ENCODE data around the gene HOXC4. TPM values are rescaled to one million over a fixed set of nuclear protein-coding genes. Genes with fewer than 3 reads are reported as not detected.
A peak's percentile ranks its signal among the peaks of the same experiment; 100 is the strongest.

The HOXC4 gene
- total and polyA plus RNA-seq, 10 of the 15 experiments (the other 5 are each of a cell fraction or from before 2014, with no cell fraction given) = 1.0 to 11.4 (median 4.2) TPM

DNA sequence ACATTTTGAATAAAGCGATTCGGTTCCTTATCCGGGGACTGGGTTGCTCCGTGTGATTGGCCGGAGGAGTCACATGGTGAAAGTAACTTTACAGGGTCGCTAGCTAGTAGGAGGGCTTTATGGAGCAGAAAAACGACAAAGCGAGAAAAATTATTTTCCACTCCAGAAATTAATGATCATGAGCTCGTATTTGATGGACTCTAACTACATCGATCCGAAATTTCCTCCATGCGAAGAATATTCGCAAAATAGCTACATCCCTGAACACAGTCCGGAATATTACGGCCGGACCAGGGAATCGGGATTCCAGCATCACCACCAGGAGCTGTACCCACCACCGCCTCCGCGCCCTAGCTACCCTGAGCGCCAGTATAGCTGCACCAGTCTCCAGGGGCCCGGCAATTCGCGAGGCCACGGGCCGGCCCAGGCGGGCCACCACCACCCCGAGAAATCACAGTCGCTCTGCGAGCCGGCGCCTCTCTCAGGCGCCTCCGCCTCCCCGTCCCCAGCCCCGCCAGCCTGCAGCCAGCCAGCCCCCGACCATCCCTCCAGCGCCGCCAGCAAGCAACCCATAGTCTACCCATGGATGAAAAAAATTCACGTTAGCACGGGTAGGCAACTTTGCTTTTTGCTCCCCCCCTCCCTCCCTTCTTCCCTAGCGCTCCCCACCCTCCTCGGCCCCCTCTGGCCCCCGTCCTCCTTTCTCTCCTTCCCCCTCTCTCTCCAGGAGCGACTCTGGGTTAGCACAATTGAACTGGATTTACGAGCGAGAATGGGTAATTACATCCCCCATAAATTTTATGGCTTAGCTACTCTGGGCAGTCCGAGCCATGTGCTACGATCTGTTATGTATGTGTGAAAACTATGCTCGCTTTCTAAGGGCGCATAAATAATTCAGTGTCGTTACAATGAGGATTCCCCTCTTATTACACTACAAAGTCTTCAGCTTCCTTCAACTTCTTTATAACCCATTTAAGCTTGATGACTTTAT lies at the start of gene HOXC4 (continued):
- TF ChIP-seq, protein P1, sequence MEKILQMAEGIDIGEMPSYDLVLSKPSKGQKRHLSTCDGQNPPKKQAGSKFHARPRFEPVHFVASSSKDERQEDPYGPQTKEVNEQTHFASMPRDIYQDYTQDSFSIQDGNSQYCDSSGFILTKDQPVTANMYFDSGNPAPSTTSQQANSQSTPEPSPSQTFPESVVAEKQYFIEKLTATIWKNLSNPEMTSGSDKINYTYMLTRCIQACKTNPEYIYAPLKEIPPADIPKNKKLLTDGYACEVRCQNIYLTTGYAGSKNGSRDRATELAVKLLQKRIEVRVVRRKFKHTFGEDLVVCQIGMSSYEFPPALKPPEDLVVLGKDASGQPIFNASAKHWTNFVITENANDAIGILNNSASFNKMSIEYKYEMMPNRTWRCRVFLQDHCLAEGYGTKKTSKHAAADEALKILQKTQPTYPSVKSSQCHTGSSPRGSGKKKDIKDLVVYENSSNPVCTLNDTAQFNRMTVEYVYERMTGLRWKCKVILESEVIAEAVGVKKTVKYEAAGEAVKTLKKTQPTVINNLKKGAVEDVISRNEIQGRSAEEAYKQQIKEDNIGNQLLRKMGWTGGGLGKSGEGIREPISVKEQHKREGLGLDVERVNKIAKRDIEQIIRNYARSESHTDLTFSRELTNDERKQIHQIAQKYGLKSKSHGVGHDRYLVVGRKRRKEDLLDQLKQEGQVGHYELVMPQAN (conservative IDR thresholded peaks at IDR 0.05) = no peak; the same call in 1 of the 2 replicates
- TF ChIP-seq, protein P2, sequence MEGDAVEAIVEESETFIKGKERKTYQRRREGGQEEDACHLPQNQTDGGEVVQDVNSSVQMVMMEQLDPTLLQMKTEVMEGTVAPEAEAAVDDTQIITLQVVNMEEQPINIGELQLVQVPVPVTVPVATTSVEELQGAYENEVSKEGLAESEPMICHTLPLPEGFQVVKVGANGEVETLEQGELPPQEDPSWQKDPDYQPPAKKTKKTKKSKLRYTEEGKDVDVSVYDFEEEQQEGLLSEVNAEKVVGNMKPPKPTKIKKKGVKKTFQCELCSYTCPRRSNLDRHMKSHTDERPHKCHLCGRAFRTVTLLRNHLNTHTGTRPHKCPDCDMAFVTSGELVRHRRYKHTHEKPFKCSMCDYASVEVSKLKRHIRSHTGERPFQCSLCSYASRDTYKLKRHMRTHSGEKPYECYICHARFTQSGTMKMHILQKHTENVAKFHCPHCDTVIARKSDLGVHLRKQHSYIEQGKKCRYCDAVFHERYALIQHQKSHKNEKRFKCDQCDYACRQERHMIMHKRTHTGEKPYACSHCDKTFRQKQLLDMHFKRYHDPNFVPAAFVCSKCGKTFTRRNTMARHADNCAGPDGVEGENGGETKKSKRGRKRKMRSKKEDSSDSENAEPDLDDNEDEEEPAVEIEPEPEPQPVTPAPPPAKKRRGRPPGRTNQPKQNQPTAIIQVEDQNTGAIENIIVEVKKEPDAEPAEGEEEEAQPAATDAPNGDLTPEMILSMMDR (IDR thresholded peaks at IDR 0.05 in 2 of 3, conservative IDR thresholded peaks at IDR 0.05 in 1 of 3; ENCODE audit: control insufficient read depth in 2 of 3, extremely low read depth in 1 of 3, insufficient read depth in 1 of 3, low read depth in 3 of 3, low read length in 3 of 3) = no peak
- TF ChIP-seq MLLT1 (IDR thresholded peaks at IDR 0.05) (0 out of 2 replicates have a peak, but pooled peaks have one; percentile 7), WRNIP1 (IDR thresholded peaks at IDR 0.05; ENCODE audit: borderline replicate concordance, low read depth, low read length) (no peak), FOS (IDR thresholded peaks at IDR 0.05; ENCODE audit: borderline replicate concordance, extremely low read depth, insufficient read length) (no peak), BACH1 (IDR thresholded peaks at IDR 0.05; ENCODE audit: borderline replicate concordance) (0 out of 2 replicates have a peak, but pooled peaks have one; percentile 36), ZNF384 (IDR thresholded peaks at IDR 0.05; ENCODE audit: borderline replicate concordance, low read depth, low read length) (0 out of 2 replicates have a peak, but pooled peaks have one; percentile 15), USF2 (IDR thresholded peaks at IDR 0.05; ENCODE audit: borderline replicate concordance, low read depth, low read length) (peak; percentile 67), KDM1A (IDR thresholded peaks at IDR 0.05; ENCODE audit: borderline replicate concordance) (no peak), CHD2 (IDR thresholded peaks at IDR 0.05; ENCODE audit: borderline replicate concordance, low read depth, low read length) (no peak), SMARCA5 (IDR thresholded peaks at IDR 0.05) (0 out of 2 replicates have a peak, but pooled peaks have one; percentile 8), NFYA (IDR thresholded peaks at IDR 0.05; ENCODE audit: borderline replicate concordance, low read depth, low read length) (no peak), RUNX3 (IDR thresholded peaks at IDR 0.05; ENCODE audit: low read length) (no peak), SREBF2 (IDR thresholded peaks at IDR 0.05; ENCODE audit: low read length) (no peak)
- TF ChIP-seq, protein P3, sequence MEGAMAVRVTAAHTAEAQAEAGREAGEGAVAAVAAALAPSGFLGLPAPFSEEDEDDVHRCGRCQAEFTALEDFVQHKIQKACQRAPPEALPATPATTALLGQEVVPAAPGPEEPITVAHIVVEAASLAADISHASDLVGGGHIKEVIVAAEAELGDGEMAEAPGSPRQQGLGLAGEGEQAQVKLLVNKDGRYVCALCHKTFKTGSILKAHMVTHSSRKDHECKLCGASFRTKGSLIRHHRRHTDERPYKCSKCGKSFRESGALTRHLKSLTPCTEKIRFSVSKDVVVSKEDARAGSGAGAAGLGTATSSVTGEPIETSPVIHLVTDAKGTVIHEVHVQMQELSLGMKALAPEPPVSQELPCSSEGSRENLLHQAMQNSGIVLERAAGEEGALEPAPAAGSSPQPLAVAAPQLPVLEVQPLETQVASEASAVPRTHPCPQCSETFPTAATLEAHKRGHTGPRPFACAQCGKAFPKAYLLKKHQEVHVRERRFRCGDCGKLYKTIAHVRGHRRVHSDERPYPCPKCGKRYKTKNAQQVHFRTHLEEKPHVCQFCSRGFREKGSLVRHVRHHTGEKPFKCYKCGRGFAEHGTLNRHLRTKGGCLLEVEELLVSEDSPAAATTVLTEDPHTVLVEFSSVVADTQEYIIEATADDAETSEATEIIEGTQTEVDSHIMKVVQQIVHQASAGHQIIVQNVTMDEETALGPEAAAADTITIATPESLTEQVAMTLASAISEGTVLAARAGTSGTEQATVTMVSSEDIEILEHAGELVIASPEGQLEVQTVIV (IDR thresholded peaks at IDR 0.05; ENCODE audit: borderline replicate concordance, partially characterized antibody) = no peak
- TF ChIP-seq, protein P4, sequence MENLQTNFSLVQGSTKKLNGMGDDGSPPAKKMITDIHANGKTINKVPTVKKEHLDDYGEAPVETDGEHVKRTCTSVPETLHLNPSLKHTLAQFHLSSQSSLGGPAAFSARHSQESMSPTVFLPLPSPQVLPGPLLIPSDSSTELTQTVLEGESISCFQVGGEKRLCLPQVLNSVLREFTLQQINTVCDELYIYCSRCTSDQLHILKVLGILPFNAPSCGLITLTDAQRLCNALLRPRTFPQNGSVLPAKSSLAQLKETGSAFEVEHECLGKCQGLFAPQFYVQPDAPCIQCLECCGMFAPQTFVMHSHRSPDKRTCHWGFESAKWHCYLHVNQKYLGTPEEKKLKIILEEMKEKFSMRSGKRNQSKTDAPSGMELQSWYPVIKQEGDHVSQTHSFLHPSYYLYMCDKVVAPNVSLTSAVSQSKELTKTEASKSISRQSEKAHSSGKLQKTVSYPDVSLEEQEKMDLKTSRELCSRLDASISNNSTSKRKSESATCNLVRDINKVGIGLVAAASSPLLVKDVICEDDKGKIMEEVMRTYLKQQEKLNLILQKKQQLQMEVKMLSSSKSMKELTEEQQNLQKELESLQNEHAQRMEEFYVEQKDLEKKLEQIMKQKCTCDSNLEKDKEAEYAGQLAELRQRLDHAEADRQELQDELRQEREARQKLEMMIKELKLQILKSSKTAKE (IDR thresholded peaks at IDR 0.05; ENCODE audit: low read depth, poor library complexity, severe bottlenecking) = no peak

Measured in GM12878 (cell line).